Stimulated activated CD4-positive, alpha-beta T cell treated with anti-CD3 and anti-CD28 coated beads, Interleukin-15, amount 100 ng/mL, for 24 hours (primary cell): ENCODE data around the gene SRGAP1.
"Not testable (repeated sequence)": the region's sequence is repeated elsewhere in the genome, so short reads cannot be mapped to it uniquely, and the experiment has no call there.

Experiments
- DNase-seq: peaks from one replicate; pipeline ENCODE4 v3.0.0-alpha.2; 2020

The SRGAP1 gene

DNA sequence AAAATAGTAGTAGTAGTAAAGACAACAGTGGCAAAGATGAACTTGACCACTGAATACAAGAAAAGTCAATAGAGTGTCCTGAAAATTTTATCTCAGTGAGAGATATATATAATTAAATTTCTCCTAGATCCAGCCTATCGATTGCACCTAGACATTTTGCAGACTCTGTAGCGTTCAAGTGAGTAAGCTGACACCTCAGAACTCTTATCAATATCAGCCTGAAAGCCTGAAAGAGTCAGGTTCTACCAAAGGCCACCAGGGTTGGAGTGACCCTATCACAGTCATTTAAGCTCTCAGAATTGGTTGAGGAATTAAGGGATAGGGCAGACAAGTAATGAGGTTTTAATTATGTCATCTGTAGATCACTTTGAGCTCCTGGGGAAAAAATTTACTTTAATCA lies 174.6 kb downstream of the SRGAP1 start:
- DNase-seq: no peak

DNA sequence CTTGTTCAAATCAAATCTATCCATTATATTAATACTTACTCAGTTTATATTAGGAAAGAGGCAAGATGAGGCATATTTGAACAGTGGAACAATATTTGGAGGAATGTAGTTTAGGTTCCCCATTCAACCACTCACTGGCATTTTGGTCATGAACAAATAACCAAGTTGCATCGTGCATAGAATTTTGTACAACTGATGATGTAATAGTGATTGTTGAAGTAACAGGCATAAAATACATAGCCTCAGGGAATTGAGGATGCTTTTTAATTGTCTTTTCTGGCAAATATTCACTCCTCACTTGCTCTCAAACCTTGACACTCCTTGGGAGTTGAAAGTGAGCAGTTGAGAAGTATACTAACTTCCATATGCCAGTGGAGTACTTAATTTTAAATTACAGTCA lies 175.2 kb downstream of the SRGAP1 start:
- DNase-seq: no peak

GRCh38 chr12:64025174-64025958 lies 180.9 kb downstream of the SRGAP1 start:
- DNase-seq: no peak

DNA sequence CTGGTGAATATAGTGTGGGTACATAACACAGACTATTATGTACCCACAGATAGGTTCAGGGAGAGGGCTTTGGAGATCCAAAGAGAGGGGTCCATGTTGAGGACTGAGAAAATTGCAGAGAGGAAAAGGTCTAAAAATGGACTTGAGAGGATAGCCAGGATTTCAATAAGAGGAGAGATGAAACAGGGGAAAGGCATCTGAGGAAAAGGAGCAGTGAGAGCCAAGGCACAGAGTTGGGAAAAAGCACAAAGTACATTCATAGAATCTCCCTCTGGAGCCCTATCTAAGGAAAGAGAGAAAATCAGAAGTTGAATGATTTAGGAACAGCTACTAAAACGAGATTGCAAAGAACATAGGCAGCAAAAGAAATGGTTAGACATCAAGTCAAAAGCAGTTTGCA lies 182.8 kb downstream of the SRGAP1 start:
- no peak for DNase-seq

DNA sequence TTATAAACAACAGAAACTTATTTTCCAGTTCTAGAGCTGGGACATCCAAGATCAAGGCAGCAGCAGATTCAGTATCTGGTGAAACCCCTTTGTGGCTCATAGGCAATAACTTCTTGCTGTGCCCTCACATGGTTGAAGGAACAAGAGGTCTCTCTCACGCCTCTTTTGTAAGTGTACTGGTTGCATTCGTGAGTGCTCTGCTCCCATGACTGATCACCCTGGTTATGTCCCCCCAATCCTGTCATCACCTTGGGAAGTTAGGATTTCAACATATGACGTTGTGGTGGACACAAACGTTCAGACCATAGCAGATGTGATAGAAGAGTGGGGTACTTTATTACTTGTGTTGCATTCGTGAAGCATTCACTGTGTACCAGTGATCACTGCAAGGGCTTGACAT lies 184.0 kb downstream of the SRGAP1 start:
- no peak for DNase-seq

- no peak for DNase-seq
Observed at GRCh38 chr12:64029013-64029857, 184.7 kb downstream of the SRGAP1 start.

DNA sequence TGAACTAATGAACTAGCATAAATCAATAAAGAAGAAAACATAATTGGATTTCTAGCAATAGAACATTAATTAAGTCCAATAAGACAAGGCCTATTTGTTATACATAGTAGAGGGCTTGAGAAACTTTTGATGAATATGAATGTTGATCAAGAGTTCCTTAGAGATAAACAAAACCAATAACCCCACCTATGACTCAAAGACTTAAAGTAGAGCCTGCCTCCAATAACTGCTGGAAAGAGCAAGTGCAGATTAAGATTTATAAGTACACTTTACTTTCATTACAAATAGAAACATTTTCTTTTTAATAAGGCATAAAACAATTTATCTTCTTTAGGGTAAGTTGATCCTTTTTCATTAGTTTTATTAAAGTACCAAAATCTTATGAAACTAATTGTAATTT lies 185.7 kb downstream of the SRGAP1 start:
- no peak for DNase-seq

GRCh38 chr12:64034056-64034455 lies 189.6 kb downstream of the SRGAP1 start:
- DNase-seq: not testable (repeated sequence)

DNA sequence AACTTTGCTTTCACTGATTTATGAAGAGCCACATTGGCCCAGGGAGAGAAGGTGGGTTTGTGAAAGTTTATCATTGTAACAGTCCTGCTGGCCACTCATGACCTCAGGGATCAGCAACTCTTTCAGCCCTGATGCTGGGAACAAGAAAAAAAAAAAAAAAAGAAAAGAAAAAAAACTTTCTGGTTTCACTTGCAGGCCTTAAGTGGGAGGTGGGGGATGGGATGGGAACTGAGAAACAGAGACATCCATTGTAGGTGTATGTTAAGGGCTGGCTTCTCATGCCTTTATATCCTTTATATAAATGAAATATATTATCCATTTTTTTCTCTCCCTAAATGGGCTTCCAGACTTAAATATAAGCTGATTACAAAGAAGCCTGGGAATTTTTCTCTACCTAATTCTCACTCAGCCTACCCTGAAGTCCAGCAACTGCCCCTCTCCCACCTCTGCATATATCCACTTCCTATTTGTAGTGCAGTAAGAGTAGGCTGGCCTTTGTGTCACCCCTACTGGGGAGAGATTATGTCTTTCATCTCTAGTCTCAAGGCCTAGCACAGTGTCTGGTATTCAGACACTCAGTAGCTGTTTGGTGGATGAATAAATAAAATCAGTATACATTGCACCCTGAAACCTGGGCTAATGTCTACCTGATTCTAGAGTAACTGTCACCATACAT lies 190.5 kb downstream of the SRGAP1 start:
- DNase-seq: no peak

DNA sequence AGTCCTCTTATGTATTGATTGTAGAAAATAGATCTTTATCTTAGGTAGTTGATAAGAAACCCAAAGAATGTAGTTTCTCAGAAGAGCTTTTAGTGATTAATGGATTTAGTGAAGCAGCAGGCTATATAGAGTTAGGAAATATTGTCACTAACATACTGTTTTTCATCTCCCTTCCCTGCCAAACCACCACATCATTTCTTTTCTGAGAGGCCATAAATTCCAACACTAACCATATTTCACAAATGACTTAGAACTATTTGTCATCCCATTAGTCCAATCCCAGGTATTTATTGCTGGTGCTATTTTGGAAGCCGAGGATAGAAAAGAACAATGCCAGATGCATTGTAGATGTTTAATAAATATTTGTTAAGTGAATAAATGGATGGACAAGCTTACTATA lies 191.9 kb downstream of the SRGAP1 start:
- no peak for DNase-seq

GRCh38 chr12:64039281-64039871 lies 194.9 kb downstream of the SRGAP1 start:
- no peak for DNase-seq

GRCh38 chr12:64042911-64043310 lies 198.4 kb downstream of the SRGAP1 start:
- no peak for DNase-seq

DNA sequence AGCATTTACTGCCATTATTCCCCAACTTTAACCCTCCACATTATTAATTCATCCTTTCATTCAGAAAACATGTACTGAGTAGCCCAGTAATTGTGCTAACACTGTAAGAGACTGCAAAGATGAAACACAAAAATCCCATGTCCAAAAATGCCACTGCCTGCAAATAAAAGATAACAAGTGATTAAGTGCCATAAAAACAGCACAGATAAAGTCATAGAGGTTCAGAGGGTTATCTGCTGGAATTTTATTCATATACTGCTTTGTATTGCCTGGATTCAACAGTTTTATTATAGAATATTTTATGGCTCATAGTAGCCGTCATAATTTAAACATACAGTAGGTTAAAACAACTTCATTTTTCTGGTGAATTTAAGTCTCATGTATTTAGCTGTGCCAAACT lies 199.7 kb downstream of the SRGAP1 start:
- DNase-seq: no peak

GRCh38 chr12:64051057-64051456 lies 206.6 kb downstream of the SRGAP1 start:
- DNase-seq: no peak

DNA sequence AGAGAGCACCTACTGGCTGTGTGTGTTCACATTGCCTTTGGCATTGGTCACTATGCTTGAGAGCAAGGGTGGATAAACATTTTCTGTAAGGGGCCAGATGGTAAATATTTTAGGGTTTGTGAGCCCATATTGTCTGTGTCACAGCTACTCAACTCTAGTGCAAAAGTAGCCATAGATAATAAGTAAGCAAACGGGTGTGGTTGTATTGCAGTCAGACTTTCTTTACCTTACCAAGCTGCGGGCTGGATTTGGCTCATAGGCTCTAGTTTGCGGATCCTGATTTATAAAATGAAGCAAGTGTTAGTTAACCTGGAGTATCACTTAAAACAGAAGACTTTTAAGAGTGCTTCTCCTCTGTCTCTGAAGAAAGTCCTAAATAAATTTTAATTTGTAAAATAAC lies 208.6 kb downstream of the SRGAP1 start:
- DNase-seq: no peak

DNA sequence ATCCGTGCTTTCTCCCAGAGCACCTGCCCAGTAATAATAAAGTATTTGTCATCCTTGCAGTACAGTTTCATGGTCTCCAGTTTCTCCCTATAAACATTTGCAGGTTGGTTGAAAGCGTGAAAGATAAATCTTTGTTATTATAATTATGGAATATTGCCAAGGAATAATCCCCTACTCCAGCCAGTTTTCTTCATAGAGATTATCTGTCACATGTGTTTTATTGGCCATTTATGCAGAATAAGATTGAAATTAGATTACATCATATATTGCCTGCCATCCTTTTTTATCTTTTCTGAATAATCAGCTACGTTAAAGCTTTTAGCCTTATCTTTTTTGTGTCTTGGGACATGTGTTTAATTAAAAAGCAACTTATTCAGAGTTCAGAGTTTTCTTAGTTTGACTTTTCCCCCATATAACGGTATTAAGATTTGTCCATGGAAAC lies 209.6 kb downstream of the SRGAP1 start:
- DNase-seq: no peak

GRCh38 chr12:64056741-64057140 lies 212.2 kb downstream of the SRGAP1 start:
- no peak for DNase-seq

GRCh38 chr12:64057706-64058105 lies 213.2 kb downstream of the SRGAP1 start:
- DNase-seq: no peak

GRCh38 chr12:64058541-64059265 lies 214.2 kb downstream of the SRGAP1 start:
- DNase-seq: no peak

DNA sequence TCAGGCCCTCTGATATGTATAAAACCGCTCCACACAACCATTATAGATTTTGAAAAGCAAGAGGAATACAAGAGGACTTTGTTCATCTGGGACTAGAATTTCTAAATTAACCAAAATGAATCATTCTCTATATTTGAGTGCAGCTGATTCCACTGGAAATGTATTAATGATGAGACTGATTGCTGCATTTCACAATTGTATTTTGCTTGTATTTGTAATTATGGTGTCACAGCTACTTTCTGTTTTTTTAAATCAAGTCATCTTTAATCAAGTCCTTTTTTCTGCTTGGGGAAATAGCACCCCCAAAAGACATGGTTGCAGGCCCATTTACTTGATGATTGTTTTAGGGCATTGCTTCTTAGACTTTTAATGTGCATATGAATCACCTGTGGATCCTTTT lies 215.2 kb downstream of the SRGAP1 start:
- DNase-seq: no peak

DNA sequence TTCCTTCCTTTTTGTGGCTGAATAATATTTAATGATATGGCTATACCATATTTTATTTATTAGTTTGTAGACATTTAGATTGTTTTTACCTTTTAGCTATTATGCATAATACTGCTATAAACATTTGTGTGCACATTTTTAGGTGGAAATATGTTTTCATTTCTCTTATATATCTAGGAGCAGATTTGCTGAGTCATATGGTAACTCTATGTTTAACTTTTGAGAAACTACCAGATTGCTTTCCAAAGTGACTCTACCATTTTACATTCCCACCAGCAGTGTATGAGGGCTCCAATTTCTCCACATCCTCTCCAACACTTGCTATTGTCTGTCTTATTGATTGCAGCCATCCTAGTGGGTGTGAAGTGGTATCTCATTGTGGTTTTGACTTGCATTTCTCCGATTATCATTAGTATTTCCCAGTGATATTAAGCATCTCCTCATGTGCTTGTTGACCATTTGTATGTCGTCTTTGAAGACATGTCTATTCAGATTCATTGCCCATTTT lies 217.4 kb downstream of the SRGAP1 start:
- DNase-seq: no peak

- DNase-seq: no peak
Observed at GRCh38 chr12:64063121-64063520, 218.6 kb downstream of the SRGAP1 start.
